ENCODE results near the gene SYTL1. TPM values are rescaled to one million over a fixed set of nuclear protein-coding genes. Genes with fewer than 3 reads are reported as not detected.
A peak's percentile ranks its signal among the peaks of the same experiment; 100 is the strongest.

SYTL1 gene
- total and polyA plus RNA-seq, 9 of the 15 experiments (the other 6 are each of a cell fraction or from before 2014, with no cell fraction given), result 0.04 to 9.3 (median 1.7) TPM

- TF ChIP-seq ZNF76 (CRISPR knock-in tag; IDR thresholded peaks at IDR 0.05; ENCODE audit: borderline replicate concordance), result no peak
- TF ChIP-seq, protein P1, sequence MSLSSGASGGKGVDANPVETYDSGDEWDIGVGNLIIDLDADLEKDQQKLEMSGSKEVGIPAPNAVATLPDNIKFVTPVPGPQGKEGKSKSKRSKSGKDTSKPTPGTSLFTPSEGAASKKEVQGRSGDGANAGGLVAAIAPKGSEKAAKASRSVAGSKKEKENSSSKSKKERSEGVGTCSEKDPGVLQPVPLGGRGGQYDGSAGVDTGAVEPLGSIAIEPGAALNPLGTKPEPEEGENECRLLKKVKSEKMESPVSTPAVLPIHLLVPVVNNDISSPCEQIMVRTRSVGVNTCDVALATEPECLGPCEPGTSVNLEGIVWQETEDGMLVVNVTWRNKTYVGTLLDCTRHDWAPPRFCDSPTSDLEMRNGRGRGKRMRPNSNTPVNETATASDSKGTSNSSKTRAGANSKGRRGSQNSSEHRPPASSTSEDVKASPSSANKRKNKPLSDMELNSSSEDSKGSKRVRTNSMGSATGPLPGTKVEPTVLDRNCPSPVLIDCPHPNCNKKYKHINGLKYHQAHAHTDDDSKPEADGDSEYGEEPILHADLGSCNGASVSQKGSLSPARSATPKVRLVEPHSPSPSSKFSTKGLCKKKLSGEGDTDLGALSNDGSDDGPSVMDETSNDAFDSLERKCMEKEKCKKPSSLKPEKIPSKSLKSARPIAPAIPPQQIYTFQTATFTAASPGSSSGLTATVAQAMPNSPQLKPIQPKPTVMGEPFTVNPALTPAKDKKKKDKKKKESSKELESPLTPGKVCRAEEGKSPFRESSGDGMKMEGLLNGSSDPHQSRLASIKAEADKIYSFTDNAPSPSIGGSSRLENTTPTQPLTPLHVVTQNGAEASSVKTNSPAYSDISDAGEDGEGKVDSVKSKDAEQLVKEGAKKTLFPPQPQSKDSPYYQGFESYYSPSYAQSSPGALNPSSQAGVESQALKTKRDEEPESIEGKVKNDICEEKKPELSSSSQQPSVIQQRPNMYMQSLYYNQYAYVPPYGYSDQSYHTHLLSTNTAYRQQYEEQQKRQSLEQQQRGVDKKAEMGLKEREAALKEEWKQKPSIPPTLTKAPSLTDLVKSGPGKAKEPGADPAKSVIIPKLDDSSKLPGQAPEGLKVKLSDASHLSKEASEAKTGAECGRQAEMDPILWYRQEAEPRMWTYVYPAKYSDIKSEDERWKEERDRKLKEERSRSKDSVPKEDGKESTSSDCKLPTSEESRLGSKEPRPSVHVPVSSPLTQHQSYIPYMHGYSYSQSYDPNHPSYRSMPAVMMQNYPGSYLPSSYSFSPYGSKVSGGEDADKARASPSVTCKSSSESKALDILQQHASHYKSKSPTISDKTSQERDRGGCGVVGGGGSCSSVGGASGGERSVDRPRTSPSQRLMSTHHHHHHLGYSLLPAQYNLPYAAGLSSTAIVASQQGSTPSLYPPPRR (CRISPR knock-in tag; IDR thresholded peaks at IDR 0.05; ENCODE audit: borderline replicate concordance), result no peak
- no peak for TF ChIP-seq TRIM28 (IDR thresholded peaks at IDR 0.05)
- no peak for TF ChIP-seq FOSL1 (tag; conservative IDR thresholded peaks at IDR 0.05)
- no peak for TF ChIP-seq ZBTB7A (IDR thresholded peaks at IDR 0.05; ENCODE audit: borderline replicate concordance, control insufficient read depth, low read depth, low read length)
- TF ChIP-seq ZBTB33 (CRISPR knock-in tag; IDR thresholded peaks at IDR 0.05), result peak; percentile 75; the same call in 1 of the 2 replicates
- TF ChIP-seq, protein P2, sequence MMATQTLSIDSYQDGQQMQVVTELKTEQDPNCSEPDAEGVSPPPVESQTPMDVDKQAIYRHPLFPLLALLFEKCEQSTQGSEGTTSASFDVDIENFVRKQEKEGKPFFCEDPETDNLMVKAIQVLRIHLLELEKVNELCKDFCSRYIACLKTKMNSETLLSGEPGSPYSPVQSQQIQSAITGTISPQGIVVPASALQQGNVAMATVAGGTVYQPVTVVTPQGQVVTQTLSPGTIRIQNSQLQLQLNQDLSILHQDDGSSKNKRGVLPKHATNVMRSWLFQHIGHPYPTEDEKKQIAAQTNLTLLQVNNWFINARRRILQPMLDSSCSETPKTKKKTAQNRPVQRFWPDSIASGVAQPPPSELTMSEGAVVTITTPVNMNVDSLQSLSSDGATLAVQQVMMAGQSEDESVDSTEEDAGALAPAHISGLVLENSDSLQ (IDR thresholded peaks at IDR 0.05), result peak; percentile 89
- TF ChIP-seq MTA1 (IDR thresholded peaks at IDR 0.05; ENCODE audit: borderline replicate concordance), result no peak
- no peak for TF ChIP-seq PHB2 (IDR thresholded peaks at IDR 0.05; ENCODE audit: low read depth)
- TF ChIP-seq SMARCA5 (IDR thresholded peaks at IDR 0.05), result no peak
- TF ChIP-seq ILF3 (IDR thresholded peaks at IDR 0.05; ENCODE audit: borderline replicate concordance), result no peak
- TF ChIP-seq CTBP1 (IDR thresholded peaks at IDR 0.05; ENCODE audit: borderline replicate concordance), result no peak
- TF ChIP-seq CHAMP1 (IDR thresholded peaks at IDR 0.05), result no peak
- TF ChIP-seq STAT6 (CRISPR knock-in tag; IDR thresholded peaks at IDR 0.05), result no peak
These were observed 8.2 kb downstream of the SYTL1 start (continued) for GRCh38 chr1:27349784-27350662.

All from K562 (cell line).